Medulla oblongata (tissue), 1 donor: ENCODE data around the gene CYB561D2.

Experiments used
- DNase-seq: peaks from one replicate; pipeline ENCODE4 v3.0.0-alpha.2; 2015; ENCODE audit errors: extremely low spot score

Gene CYB561D2

GRCh38 chr3:50365080-50365841 lies 14.6 kb downstream of the CYB561D2 start:
- DNase-seq = peak; percentile 62

- no peak for DNase-seq
Observed at GRCh38 chr3:50365842-50366220, 15.2 kb downstream of the CYB561D2 start.

- DNase-seq = no peak
Observed at GRCh38 chr3:50369012-50369670, 18.5 kb downstream of the CYB561D2 start.

- no peak for DNase-seq
Observed at GRCh38 chr3:50370594-50370993, 19.9 kb downstream of the CYB561D2 start.

GRCh38 chr3:50371133-50371685 lies 20.5 kb downstream of the CYB561D2 start:
- no peak for DNase-seq

- no peak for DNase-seq
Observed at GRCh38 chr3:50372349-50372748, 21.7 kb downstream of the CYB561D2 start.

GRCh38 chr3:50373146-50374051 lies 22.7 kb downstream of the CYB561D2 start:
- DNase-seq = no peak

GRCh38 chr3:50374363-50375257 lies 23.9 kb downstream of the CYB561D2 start:
- DNase-seq = no peak

GRCh38 chr3:50375258-50375931 lies 24.7 kb downstream of the CYB561D2 start:
- no peak for DNase-seq

GRCh38 chr3:50378024-50378423 lies 27.4 kb downstream of the CYB561D2 start:
- no peak for DNase-seq

- no peak for DNase-seq
Observed at GRCh38 chr3:50378757-50379156, 28.1 kb downstream of the CYB561D2 start.

- DNase-seq = no peak
Observed at GRCh38 chr3:50380405-50381085, 29.9 kb downstream of the CYB561D2 start.

GRCh38 chr3:50381383-50381782 lies 30.7 kb downstream of the CYB561D2 start:
- DNase-seq = no peak

GRCh38 chr3:50382722-50383121 lies 32.1 kb downstream of the CYB561D2 start:
- DNase-seq = no peak

- DNase-seq = no peak
Observed at GRCh38 chr3:50383750-50384149, 33.1 kb downstream of the CYB561D2 start.

- no peak for DNase-seq
Observed at GRCh38 chr3:50385754-50386153, 35.1 kb downstream of the CYB561D2 start.

- DNase-seq = no peak
Observed at GRCh38 chr3:50388016-50388719, 37.5 kb downstream of the CYB561D2 start.

GRCh38 chr3:50388720-50389413 lies 38.2 kb downstream of the CYB561D2 start:
- DNase-seq = no peak

- no peak for DNase-seq
Observed at GRCh38 chr3:50389414-50389767, 38.7 kb downstream of the CYB561D2 start.
